Measurements from ENCODE around the gene ITPA.

- TF ChIP-seq, protein P1, sequence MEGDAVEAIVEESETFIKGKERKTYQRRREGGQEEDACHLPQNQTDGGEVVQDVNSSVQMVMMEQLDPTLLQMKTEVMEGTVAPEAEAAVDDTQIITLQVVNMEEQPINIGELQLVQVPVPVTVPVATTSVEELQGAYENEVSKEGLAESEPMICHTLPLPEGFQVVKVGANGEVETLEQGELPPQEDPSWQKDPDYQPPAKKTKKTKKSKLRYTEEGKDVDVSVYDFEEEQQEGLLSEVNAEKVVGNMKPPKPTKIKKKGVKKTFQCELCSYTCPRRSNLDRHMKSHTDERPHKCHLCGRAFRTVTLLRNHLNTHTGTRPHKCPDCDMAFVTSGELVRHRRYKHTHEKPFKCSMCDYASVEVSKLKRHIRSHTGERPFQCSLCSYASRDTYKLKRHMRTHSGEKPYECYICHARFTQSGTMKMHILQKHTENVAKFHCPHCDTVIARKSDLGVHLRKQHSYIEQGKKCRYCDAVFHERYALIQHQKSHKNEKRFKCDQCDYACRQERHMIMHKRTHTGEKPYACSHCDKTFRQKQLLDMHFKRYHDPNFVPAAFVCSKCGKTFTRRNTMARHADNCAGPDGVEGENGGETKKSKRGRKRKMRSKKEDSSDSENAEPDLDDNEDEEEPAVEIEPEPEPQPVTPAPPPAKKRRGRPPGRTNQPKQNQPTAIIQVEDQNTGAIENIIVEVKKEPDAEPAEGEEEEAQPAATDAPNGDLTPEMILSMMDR (conservative IDR thresholded peaks at IDR 0.05 in 1 of 2, IDR thresholded peaks at IDR 0.05 in 1 of 2; ENCODE audit: extremely low read depth in 1 of 2, insufficient read depth in 1 of 2, low read depth in 1 of 2, low read length in 2 of 2), result no peak
- no peak for TF ChIP-seq EZH2 (IDR thresholded peaks at IDR 0.05; ENCODE audit: borderline replicate concordance, low read length)
Observed at GRCh38 chr20:3223651-3223993, 14.3 kb downstream of the ITPA start.
